Measurements from ENCODE around the gene PRKAG2. TPM values are rescaled to one million over a fixed set of nuclear protein-coding genes. Genes with fewer than 3 reads are reported as not detected.

PRKAG2 gene
- total RNA-seq, 3 donors from 2014 or later: 32.3 to 56.6 (median 34.4) TPM

GRCh38 chr7:151682831-151683614 is 193.9 kb downstream of the PRKAG2 start:
- Histone ChIP-seq H3K4me3 (no peak overlapping the region), H3K4me1 (peaks cover 0 to 6% of the 10 kb centered on the region in 2 donors), H3K9me3 (no peaks in the 10 kb centered on the region), H3K27me3 (no peaks in the 10 kb centered on the region), H3K27ac (peak overlapping the region; percentile 84 to 88), H3K36me3 (no peaks in the 10 kb centered on the region)
- TF ChIP-seq POLR2AphosphoS5 (IDR thresholded peaks at IDR 0.05) (no peak), CTCF (IDR thresholded peaks at IDR 0.05) (no peak), POLR2A (IDR thresholded peaks at IDR 0.05) (no peak)
- intact Hi-C loops (cut with DNase I; ENCODE audit: low total_unique reads): no loop called here
- no peak for DNase-seq (ENCODE audit: low spot score in 2 of 2)

- H3K27me3 ChIP-seq: no peaks in the 10 kb centered on the region
- DNase-seq (ENCODE audit: low spot score in 2 of 2): no peak
- no peak overlapping the region for H3K4me3 ChIP-seq
- H3K9me3 ChIP-seq: no peaks in the 10 kb centered on the region
- intact Hi-C loops (cut with DNase I; ENCODE audit: low total_unique reads): no loop called here
- no peaks in the 10 kb centered on the region for H3K36me3 ChIP-seq
- peaks cover 0 to 8% of the 10 kb centered on the region in 2 donors for H3K4me1 ChIP-seq
- peak overlapping the region in 1 of 2 donors; percentile 62 for H3K27ac ChIP-seq
- no peak for TF ChIP-seq POLR2A (IDR thresholded peaks at IDR 0.05)
- TF ChIP-seq POLR2AphosphoS5 (IDR thresholded peaks at IDR 0.05): no peak
- TF ChIP-seq CTCF (IDR thresholded peaks at IDR 0.05): no peak
Measured at GRCh38 chr7:151681726-151682125, 195.2 kb downstream of the PRKAG2 start.

GRCh38 chr7:151680810-151681209 is 196.1 kb downstream of the PRKAG2 start:
- peak in 1 of 3 donors; percentile 48 for TF ChIP-seq POLR2AphosphoS5 (IDR thresholded peaks at IDR 0.05)
- TF ChIP-seq POLR2A (IDR thresholded peaks at IDR 0.05): no peak
- no peak for TF ChIP-seq CTCF (IDR thresholded peaks at IDR 0.05)
- Histone ChIP-seq H3K36me3 (no peaks in the 10 kb centered on the region), H3K27ac (peak overlapping the region in 1 of 2 donors; percentile 62), H3K4me3 (no peak overlapping the region), H3K4me1 (peaks cover 0 to 8% of the 10 kb centered on the region in 2 donors), H3K27me3 (no peaks in the 10 kb centered on the region), H3K9me3 (no peaks in the 10 kb centered on the region)
- DNase-seq (ENCODE audit: low spot score in 2 of 2): no peak
- intact Hi-C loops (cut with DNase I; ENCODE audit: low total_unique reads): no loop called here

GRCh38 chr7:151679881-151680612 is 196.9 kb downstream of the PRKAG2 start:
- Histone ChIP-seq H3K27me3 (no peaks in the 10 kb centered on the region), H3K4me1 (peaks cover 0 to 8% of the 10 kb centered on the region in 2 donors), H3K4me3 (no peak overlapping the region), H3K36me3 (no peaks in the 10 kb centered on the region), H3K27ac (peak overlapping the region in 1 of 2 donors; percentile 57), H3K9me3 (no peaks in the 10 kb centered on the region)
- DNase-seq (ENCODE audit: low spot score in 2 of 2): no peak
- TF ChIP-seq POLR2A (IDR thresholded peaks at IDR 0.05): no peak
- no peak for TF ChIP-seq POLR2AphosphoS5 (IDR thresholded peaks at IDR 0.05)
- no peak for TF ChIP-seq CTCF (IDR thresholded peaks at IDR 0.05)
- intact Hi-C loops (cut with DNase I; ENCODE audit: low total_unique reads): no loop called here

All from breast epithelium (tissue), 4 donors.